ENCODE data around the gene MFN2. TPM values are rescaled to one million over a fixed set of nuclear protein-coding genes. Genes with fewer than 3 reads are reported as not detected.
"Not testable (repeated sequence)": the region's sequence is repeated elsewhere in the genome, so short reads cannot be mapped to it uniquely, and the experiment has no call there.

Gene MFN2
- total RNA-seq, 1 experiment from 2014 or later, result 51.7 TPM

DNA sequence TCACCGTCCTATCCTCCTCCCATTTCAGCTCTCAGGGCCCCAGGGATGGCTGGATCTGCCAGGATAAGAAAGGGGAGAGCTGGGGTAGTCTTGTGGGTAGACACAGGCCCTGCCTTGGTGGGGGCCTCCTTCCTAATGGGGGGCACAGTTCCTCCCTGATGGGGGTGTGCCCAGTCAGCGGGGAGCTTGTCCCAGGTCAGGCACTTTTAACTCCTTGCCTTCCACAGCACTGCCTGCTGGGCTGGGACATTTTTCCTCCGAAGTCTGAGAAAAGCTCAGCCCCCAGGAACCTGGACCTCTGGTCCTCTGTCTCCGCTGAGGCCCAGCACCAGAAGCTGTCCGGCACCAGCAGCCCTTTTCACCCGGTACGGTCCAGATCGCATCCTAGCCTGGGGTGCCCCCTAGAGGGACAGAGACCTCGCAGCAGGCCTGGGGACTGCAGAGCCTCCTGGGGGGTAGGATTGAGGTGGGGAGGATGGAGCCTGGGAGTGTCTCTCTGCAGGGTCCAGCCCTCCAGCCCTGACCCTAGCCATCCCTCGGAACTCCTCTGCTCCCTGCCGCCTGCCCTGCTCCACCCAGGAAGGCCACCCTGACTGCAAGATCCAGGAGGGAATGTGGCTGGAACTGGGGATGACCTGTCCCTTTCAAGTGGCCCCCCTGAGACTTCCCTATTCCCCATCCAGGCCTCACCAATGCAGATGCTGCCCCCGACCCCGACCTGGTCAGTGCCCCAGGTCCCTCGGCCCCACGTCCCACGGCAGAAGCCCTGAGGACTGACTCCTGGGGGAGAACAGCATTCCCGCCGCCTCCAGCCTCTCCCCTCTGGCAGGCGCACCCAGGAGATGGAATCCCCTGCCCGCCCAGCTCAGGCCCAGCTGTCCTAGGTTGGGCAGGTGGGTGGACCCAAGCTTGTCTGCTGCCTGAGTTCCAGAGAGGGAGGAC, 51.1 kb downstream of the MFN2 start:
- DNase-seq (ENCODE audit: low read depth, low spot score), result peak; percentile 52
- in situ Hi-C loops (cut with HindIII; ENCODE audit: low pct_unique_long_range_greater_than_20kb, low sequenced_read_pairs), result no loop called here

GRCh38 chr1:12032161-12032621, 51.9 kb downstream of the MFN2 start:
- DNase-seq (ENCODE audit: low read depth, low spot score), result no peak
- in situ Hi-C loops (cut with HindIII; ENCODE audit: low pct_unique_long_range_greater_than_20kb, low sequenced_read_pairs), result no loop called here

- in situ Hi-C loops (cut with HindIII; ENCODE audit: low pct_unique_long_range_greater_than_20kb, low sequenced_read_pairs); DNase-seq (ENCODE audit: low read depth, low spot score): not testable (repeated sequence)
Observed at GRCh38 chr1:12033441-12033840, 53.2 kb downstream of the MFN2 start.

- peak; percentile 43 for DNase-seq (ENCODE audit: low read depth, low spot score)
- in situ Hi-C loops (cut with HindIII; ENCODE audit: low pct_unique_long_range_greater_than_20kb, low sequenced_read_pairs), result no loop called here
Observed at GRCh38 chr1:12034381-12034801, 54.1 kb downstream of the MFN2 start.

GRCh38 chr1:12035312-12035711, 55.1 kb downstream of the MFN2 start:
- in situ Hi-C loops (cut with HindIII; ENCODE audit: low pct_unique_long_range_greater_than_20kb, low sequenced_read_pairs), result no loop called here
- DNase-seq (ENCODE audit: low read depth, low spot score), result no peak

GRCh38 chr1:12037486-12038355, 57.5 kb downstream of the MFN2 start:
- in situ Hi-C loops (cut with HindIII; ENCODE audit: low pct_unique_long_range_greater_than_20kb, low sequenced_read_pairs), result no loop called here
- DNase-seq (ENCODE audit: low read depth, low spot score), result no peak

- no peak for DNase-seq (ENCODE audit: low read depth, low spot score)
- in situ Hi-C loops (cut with HindIII; ENCODE audit: low pct_unique_long_range_greater_than_20kb, low sequenced_read_pairs), result no loop called here
Observed at GRCh38 chr1:12038356-12039163, 58.3 kb downstream of the MFN2 start.

- in situ Hi-C loops (cut with HindIII; ENCODE audit: low pct_unique_long_range_greater_than_20kb, low sequenced_read_pairs), result no loop called here
- no peak for DNase-seq (ENCODE audit: low read depth, low spot score)
Observed at GRCh38 chr1:12039164-12039525, 58.9 kb downstream of the MFN2 start.

DNA sequence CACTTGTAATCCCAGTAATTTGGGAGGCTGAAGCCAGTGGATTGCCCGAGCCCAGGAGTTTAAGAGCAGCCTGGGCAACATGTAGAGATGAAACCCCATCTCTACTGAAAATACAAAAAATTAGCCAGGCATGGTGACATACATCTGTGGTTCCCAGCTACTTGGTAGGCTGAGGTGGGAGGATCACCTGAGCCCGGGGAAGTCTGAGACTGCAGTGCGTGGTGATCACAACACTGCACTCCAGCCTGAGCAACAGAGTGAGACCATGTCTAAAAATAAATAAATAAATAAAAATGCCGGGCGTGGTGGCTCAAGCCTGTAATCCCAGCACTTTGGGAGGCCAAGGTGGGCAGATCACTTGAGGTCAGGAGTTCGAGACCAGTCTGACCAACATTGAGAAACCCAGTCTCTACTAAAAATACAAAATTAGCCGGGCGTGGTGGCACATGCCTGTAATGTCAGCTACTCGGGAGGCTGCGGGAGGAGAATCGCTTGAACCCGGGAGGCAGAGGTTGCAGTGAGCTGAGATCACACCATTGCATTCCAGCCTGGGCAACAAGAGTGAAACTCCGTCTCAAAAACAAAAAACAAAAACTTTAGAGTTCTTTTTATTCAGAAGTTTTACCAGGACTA, 59.7 kb downstream of the MFN2 start:
- DNase-seq (ENCODE audit: low read depth, low spot score); in situ Hi-C loops (cut with HindIII; ENCODE audit: low pct_unique_long_range_greater_than_20kb, low sequenced_read_pairs): not testable (repeated sequence)

GRCh38 chr1:12040457-12041051, 60.3 kb downstream of the MFN2 start:
- no peak for DNase-seq (ENCODE audit: low read depth, low spot score)
- in situ Hi-C loops (cut with HindIII; ENCODE audit: low pct_unique_long_range_greater_than_20kb, low sequenced_read_pairs), result no loop called here

- DNase-seq (ENCODE audit: low read depth, low spot score); in situ Hi-C loops (cut with HindIII; ENCODE audit: low pct_unique_long_range_greater_than_20kb, low sequenced_read_pairs): not testable (repeated sequence)
Observed at GRCh38 chr1:12044187-12044877, 64.1 kb downstream of the MFN2 start.

DNA sequence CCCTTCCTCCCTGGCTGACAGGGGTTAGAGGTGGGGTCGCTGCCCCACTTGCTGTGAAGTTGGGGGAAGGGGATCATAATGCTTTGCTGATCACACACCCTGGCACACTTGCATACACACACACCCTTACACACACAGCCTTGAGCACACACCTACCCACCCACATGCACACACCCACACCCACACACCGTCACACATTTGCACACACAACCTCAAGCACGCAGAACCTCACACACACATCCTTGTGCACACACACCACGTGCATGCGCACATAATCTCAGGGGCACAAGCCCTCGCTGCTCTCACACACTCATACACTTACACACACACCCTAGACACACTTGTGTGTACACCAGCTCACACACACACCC, 66.5 kb downstream of the MFN2 start:
- in situ Hi-C loops (cut with HindIII; ENCODE audit: low pct_unique_long_range_greater_than_20kb, low sequenced_read_pairs), result no loop called here
- no peak for DNase-seq (ENCODE audit: low read depth, low spot score)

GRCh38 chr1:12047120-12047876, 67.1 kb downstream of the MFN2 start:
- in situ Hi-C loops (cut with HindIII; ENCODE audit: low pct_unique_long_range_greater_than_20kb, low sequenced_read_pairs), result no loop called here
- DNase-seq (ENCODE audit: low read depth, low spot score), result no peak

GRCh38 chr1:12048372-12048771, 68.1 kb downstream of the MFN2 start:
- no peak for DNase-seq (ENCODE audit: low read depth, low spot score)
- in situ Hi-C loops (cut with HindIII; ENCODE audit: low pct_unique_long_range_greater_than_20kb, low sequenced_read_pairs), result no loop called here

- in situ Hi-C loops (cut with HindIII; ENCODE audit: low pct_unique_long_range_greater_than_20kb, low sequenced_read_pairs), result no loop called here
- DNase-seq (ENCODE audit: low read depth, low spot score), result no peak
Observed at GRCh38 chr1:12049616-12050015, 69.4 kb downstream of the MFN2 start.

GRCh38 chr1:12051361-12051760, 71.1 kb downstream of the MFN2 start:
- in situ Hi-C loops (cut with HindIII; ENCODE audit: low pct_unique_long_range_greater_than_20kb, low sequenced_read_pairs), result no loop called here
- DNase-seq (ENCODE audit: low read depth, low spot score), result no peak
